Ramos (cell line): ENCODE data around the gene BEND4.
"Not testable (repeated sequence)": the region's sequence is repeated elsewhere in the genome, so short reads cannot be mapped to it uniquely, and the experiment has no call there.

Source experiments
- in situ Hi-C: fragments of 300-500 bp; cut with MboI; formaldehyde crosslinking; loops from one replicate; pipeline ENCODE4 v1.14.3; 2022; ENCODE audit warnings: low sequenced_read_pairs; ENCODE audit not compliant: unreplicated experiment

Gene BEND4

GRCh38 chr4:42152507-42153504 lies at the start of gene BEND4:
Gene BEND4 (minus strand): TSS chr4:42152655. CDS start chr4:42152143, 512 bp downstream.
- in situ Hi-C loops, result no loop called here

- in situ Hi-C loops, result no loop called here
Measured at GRCh38 chr4:42197341-42197740, 44.9 kb upstream of the BEND4 start.

GRCh38 chr4:42172921-42173320 lies 20.5 kb upstream of the BEND4 start:
- in situ Hi-C loops, result no loop called here

GRCh38 chr4:42172128-42172790 lies 19.8 kb upstream of the BEND4 start:
- in situ Hi-C loops, result no loop called here

- in situ Hi-C loops, result no loop called here
Measured at GRCh38 chr4:42167709-42168108, 15.3 kb upstream of the BEND4 start.

GRCh38 chr4:42166186-42166585 lies 13.7 kb upstream of the BEND4 start:
- in situ Hi-C loops, result not testable (repeated sequence)

GRCh38 chr4:42159271-42160001 lies 7.0 kb upstream of the BEND4 start:
- in situ Hi-C loops, result no loop called here

GRCh38 chr4:42151568-42152506 lies 618 bp downstream of the BEND4 start:
- in situ Hi-C loops, result no loop called here

- in situ Hi-C loops, result no loop called here
Measured at GRCh38 chr4:42150653-42151567, 1.5 kb downstream of the BEND4 start.

- in situ Hi-C loops, result no loop called here
Measured at GRCh38 chr4:42149004-42149403, 3.5 kb downstream of the BEND4 start.

GRCh38 chr4:42148425-42148824 lies 4.0 kb downstream of the BEND4 start:
- in situ Hi-C loops, result no loop called here

GRCh38 chr4:42144028-42144427 lies 8.4 kb downstream of the BEND4 start:
- in situ Hi-C loops, result no loop called here

GRCh38 chr4:42142591-42142990 lies 9.9 kb downstream of the BEND4 start:
- in situ Hi-C loops, result no loop called here

- in situ Hi-C loops, result no loop called here
Measured at GRCh38 chr4:42136371-42136770, 16.1 kb downstream of the BEND4 start.

- in situ Hi-C loops, result no loop called here
Measured at GRCh38 chr4:42133006-42133405, 19.4 kb downstream of the BEND4 start.

GRCh38 chr4:42132099-42132498 lies 20.4 kb downstream of the BEND4 start:
- in situ Hi-C loops, result no loop called here

GRCh38 chr4:42123071-42123644 lies 29.3 kb downstream of the BEND4 start:
- in situ Hi-C loops, result no loop called here

GRCh38 chr4:42122237-42122636 lies 30.2 kb downstream of the BEND4 start:
- in situ Hi-C loops, result no loop called here
